NCI-H128 (cell line): Measurements from ENCODE around the gene PKD2.
"Not testable (repeated sequence)": the region's sequence is repeated elsewhere in the genome, so short reads cannot be mapped to it uniquely, and the experiment has no call there.

ENCODE experiments used
- DNase-seq: peaks from one replicate; lab custom pipeline; 2025; ENCODE audit not compliant: unreplicated experiment; lab: John Stamatoyannopoulos, UW

PKD2 gene

GRCh38 chr4:88108747-88109122 is 101.3 kb downstream of the PKD2 start:
- no peak for DNase-seq

DNA sequence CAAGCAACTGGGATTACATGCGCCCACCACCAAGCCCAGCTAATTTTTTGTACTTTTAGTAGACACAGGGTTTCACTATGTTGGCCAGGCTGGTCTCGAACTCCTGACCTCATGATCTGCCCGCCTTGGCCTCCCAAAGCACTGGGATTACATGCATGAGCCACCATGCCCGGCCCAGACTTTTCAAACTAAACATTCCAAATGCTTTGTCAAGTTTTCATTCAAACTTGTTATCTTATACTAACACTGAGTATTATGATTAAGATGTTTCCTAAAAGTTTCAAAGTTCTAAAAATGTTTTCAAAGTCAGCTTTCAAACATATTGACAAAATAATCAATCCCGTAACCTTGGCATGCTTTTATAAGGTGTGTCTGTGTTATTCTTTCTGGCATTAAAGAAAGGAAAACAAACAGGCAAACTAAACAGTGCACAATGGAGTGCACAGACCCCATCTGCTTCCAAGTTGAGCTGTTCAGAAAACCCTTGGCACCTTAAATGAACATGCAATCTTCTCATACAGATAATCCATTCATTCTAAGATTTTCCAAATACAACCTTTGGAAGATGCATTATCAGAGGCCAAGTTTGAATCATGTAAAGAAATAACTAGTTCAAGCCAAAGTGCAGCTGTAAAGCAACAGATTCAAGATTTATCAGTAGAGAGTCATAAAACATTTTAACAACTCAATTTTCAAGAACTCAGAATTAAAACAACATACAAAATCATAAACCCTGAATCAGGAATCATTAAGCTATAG is 101.9 kb downstream of the PKD2 start:
- no peak for DNase-seq

GRCh38 chr4:88110826-88111225 is 103.4 kb downstream of the PKD2 start:
- no peak for DNase-seq

GRCh38 chr4:88112856-88113255 is 105.4 kb downstream of the PKD2 start:
- DNase-seq = no peak

DNA sequence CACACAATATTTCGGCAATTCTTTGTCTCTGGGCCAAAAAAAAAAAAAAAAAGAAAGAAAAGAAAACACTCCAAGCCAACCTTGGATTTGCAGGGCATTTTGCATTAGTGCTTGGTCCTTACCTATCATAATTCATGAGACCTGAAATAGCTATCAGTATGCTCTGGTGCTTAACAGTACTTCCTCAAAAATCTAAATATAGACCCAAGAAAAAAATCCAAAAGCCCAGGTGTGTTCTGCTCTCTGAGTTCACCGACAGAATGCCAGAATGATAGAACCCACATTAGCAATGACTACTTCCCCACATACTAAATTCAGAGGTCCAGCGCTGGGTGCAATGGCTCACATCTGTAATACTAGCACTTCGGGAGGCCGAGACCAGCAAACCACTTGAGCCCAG is 108.2 kb downstream of the PKD2 start:
- DNase-seq = no peak

DNA sequence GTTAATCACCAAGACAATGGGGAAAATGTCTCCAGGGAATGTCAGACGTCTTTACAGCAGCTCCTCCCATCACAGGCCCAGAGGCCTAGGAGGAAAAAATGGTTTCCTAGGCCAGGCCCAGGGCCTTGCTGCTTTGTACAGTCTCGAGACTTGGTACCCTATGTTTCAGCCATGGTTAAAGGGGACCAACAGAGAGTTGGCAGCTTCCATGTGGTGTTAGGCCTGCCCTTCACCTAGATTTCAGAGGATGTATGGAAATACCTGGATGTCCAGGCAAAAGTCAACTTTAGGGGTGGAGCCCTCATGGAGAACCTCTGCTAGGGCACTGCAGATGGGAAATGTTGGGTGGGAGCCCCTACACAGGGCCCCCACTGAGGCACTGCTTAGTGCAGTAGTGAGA is 112.5 kb downstream of the PKD2 start:
- DNase-seq = no peak

DNA sequence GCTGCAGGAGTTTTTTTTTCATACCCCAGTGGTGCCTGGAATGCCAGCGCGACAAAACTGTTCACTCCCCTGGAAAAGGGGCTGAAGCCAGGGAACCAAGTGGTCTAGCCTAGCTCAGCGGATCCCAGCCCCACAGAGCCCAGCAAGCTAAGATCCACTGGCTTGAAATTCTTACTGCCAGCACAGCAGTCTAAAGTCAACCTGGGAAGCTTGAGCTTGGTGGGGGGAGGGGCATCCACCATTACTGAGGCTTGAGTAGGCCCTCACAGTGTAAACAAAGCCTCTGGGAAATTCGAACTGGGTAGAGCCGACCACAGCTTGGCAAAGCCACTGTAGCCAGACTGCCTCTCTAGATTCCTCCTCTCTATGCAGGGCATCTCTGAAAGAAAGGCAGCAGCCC is 114.8 kb downstream of the PKD2 start:
- DNase-seq = not testable (repeated sequence)
